Esophagus squamous epithelium (tissue), 5 donors: ENCODE measurements around the gene PTPRN2. TPM values are rescaled to one million over a fixed set of nuclear protein-coding genes. Genes with fewer than 3 reads are reported as not detected.

Experiments
- DNase-seq: peaks from one replicate; lab custom pipeline; 2025; lab: John Stamatoyannopoulos, UW
- H3K27ac ChIP-seq, 4 donors: fragments of 200-600 bp; sonication (generic); one replicate each; pipeline ENCODE4 v1.5.1; 2016 to 2019; ENCODE audit warnings: mild to moderate bottlenecking in 1 of 4
- H3K27me3 ChIP-seq, 4 donors: fragments of 200-600 bp; sonication (generic); 1 replicate in 3 of 4; 2 replicates in 1 of 4; pipeline versions ENCODE4 v1.5.1 to v1.6.0; 2017 to 2021; ENCODE audit warnings: antibody characterized with exemption in 1 of 4
- H3K36me3 ChIP-seq, 3 donors: fragments of 200-600 bp; sonication (generic); one replicate each; pipeline ENCODE4 v1.5.1; 2016 to 2019
- H3K4me1 ChIP-seq, 3 donors: fragments of 200-600 bp; sonication (generic); one replicate each; pipeline ENCODE4 v1.5.1; 2017 to 2019
- H3K4me3 ChIP-seq, 4 donors: fragments of 200-600 bp; sonication (generic); 1 replicate in 3 of 4; 2 replicates in 1 of 4; pipeline ENCODE4 v1.5.1; 2016 to 2019; ENCODE audit warnings: mild to moderate bottlenecking in 2 of 4, moderate library complexity in 1 of 4
- H3K9me3 ChIP-seq, 3 donors: fragments of 200-600 bp; sonication (generic); one replicate each; pipeline ENCODE4 v1.5.1; 2016 to 2019
- CTCF ChIP-seq, 6 experiments: fragments of 450-650 bp in 4 of 6; fragments of 200-600 bp in 2 of 6; sonication (generic) in 2 of 6; IDR thresholded peaks; one replicate each; pipeline ENCODE4 v1.5.1; 2016 to 2019; ENCODE audit warnings: antibody characterized with exemption in 6 of 6, mild to moderate bottlenecking in 4 of 6, moderate library complexity in 4 of 6
- POLR2A ChIP-seq, 4 donors: fragments of 450-650 bp; IDR thresholded peaks; one replicate each; pipeline ENCODE4 v1.6.1; 2017; ENCODE audit warnings: antibody characterized with exemption in 4 of 4, mild to moderate bottlenecking in 4 of 4, moderate library complexity in 3 of 4
- WGBS, 2 donors: methylation state at CpG; one replicate each; pipeline ENCODE4 v1.1.5; 2018; 5-methylcytosine and 5-hydroxymethylcytosine counted together
- intact Hi-C: fragments of 100-400 bp; cut with DNase I; formaldehyde crosslinking; loops from one replicate; pipeline ENCODE4 v1.15.0; 2022
- total RNA-seq, 4 donors: library from RNA; depleted of rRNA; stranded (reverse); fragments of >200 nt; gene quantifications; one replicate each; pipeline ENCODE4 v1.1.0, GENCODE V29; 2016
- donor health status: DM: yes; HTN: yes; CAD: no.

Gene PTPRN2
- total RNA-seq, 4 donors from 2014 or later, result 0.38 to 2.7 (median 1.0) TPM

GRCh38 chr7:157585113-157585861, 1002.3 kb downstream of the PTPRN2 start:
- H3K9me3 ChIP-seq, result no peaks in the 10 kb centered on the region
- 37 to 67% methylated on average over 7 to 14 of the region's 21 CpGs for WGBS, 2 donors
- H3K4me3 ChIP-seq, result no peak overlapping the region
- H3K27me3 ChIP-seq, result peaks cover 0 to 22% (median 0%) of the 10 kb centered on the region in 4 donors
- no peak overlapping the region for H3K27ac ChIP-seq
- TF ChIP-seq POLR2A (IDR thresholded peaks at IDR 0.05) (no peak), CTCF (IDR thresholded peaks at IDR 0.05) (no peak)
- no peak for DNase-seq
- intact Hi-C loops, result no loop called here
- no peaks in the 10 kb centered on the region for H3K4me1 ChIP-seq
- H3K36me3 ChIP-seq, result no peaks in the 10 kb centered on the region

GRCh38 chr7:157584420-157584819, 1003.2 kb downstream of the PTPRN2 start:
- H3K4me1 ChIP-seq, result no peaks in the 10 kb centered on the region
- no peak for DNase-seq
- TF ChIP-seq POLR2A (IDR thresholded peaks at IDR 0.05) (no peak), CTCF (IDR thresholded peaks at IDR 0.05) (no peak)
- H3K27ac ChIP-seq, result no peak overlapping the region
- no peaks in the 10 kb centered on the region for H3K36me3 ChIP-seq
- peaks cover 0 to 21% (median 0%) of the 10 kb centered on the region in 4 donors for H3K27me3 ChIP-seq
- WGBS, 2 donors, result 76 to 91% methylated on average over 9 of the region's 9 CpGs
- H3K4me3 ChIP-seq, result no peak overlapping the region
- H3K9me3 ChIP-seq, result no peaks in the 10 kb centered on the region
- intact Hi-C loops, result no loop called here

GRCh38 chr7:157581740-157582139, 1005.9 kb downstream of the PTPRN2 start:
- intact Hi-C loops, result no loop called here
- TF ChIP-seq CTCF (IDR thresholded peaks at IDR 0.05), result no peak
- TF ChIP-seq POLR2A (IDR thresholded peaks at IDR 0.05), result no peak
- no peaks in the 10 kb centered on the region for H3K36me3 ChIP-seq
- 62 to 67% methylated on average over 5 of the region's 15 CpGs for WGBS, 2 donors
- no peak overlapping the region for H3K4me3 ChIP-seq
- H3K4me1 ChIP-seq, result no peaks in the 10 kb centered on the region
- peaks cover 0 to 18% (median 0%) of the 10 kb centered on the region in 4 donors for H3K27me3 ChIP-seq
- no peaks in the 10 kb centered on the region for H3K9me3 ChIP-seq
- DNase-seq, result no peak
- no peak overlapping the region for H3K27ac ChIP-seq

GRCh38 chr7:157580324-157580723, 1007.3 kb downstream of the PTPRN2 start:
- no peak for DNase-seq
- H3K9me3 ChIP-seq, result no peaks in the 10 kb centered on the region
- H3K36me3 ChIP-seq, result no peaks in the 10 kb centered on the region
- TF ChIP-seq POLR2A (IDR thresholded peaks at IDR 0.05), result no peak
- no peak for TF ChIP-seq CTCF (IDR thresholded peaks at IDR 0.05)
- H3K27me3 ChIP-seq, result peaks cover 0 to 12% (median 0%) of the 10 kb centered on the region in 4 donors
- intact Hi-C loops, result no loop called here
- no peak overlapping the region for H3K4me3 ChIP-seq
- no peaks in the 10 kb centered on the region for H3K4me1 ChIP-seq
- 48 to 55% methylated on average over 2 to 7 of the region's 10 CpGs for WGBS, 2 donors
- no peak overlapping the region for H3K27ac ChIP-seq

- Histone ChIP-seq H3K27ac (no peak overlapping the region), H3K4me1 (no peaks in the 10 kb centered on the region), H3K36me3 (no peaks in the 10 kb centered on the region), H3K9me3 (no peaks in the 10 kb centered on the region), H3K27me3 (peaks cover 0 to 9% (median 0%) of the 10 kb centered on the region in 4 donors), H3K4me3 (no peak overlapping the region)
- DNase-seq, result no peak
- intact Hi-C loops, result no loop called here
- TF ChIP-seq POLR2A (IDR thresholded peaks at IDR 0.05) (no peak), CTCF (IDR thresholded peaks at IDR 0.05) (no peak)
- 85 to 87% methylated on average over 16 of the region's 16 CpGs for WGBS, 2 donors
Measured at GRCh38 chr7:157579425-157579824, 1008.2 kb downstream of the PTPRN2 start.
